ENCODE measurements around the gene MAP2K2.

The MAP2K2 gene

GRCh38 chr19:4060621-4061177, 63.2 kb downstream of the MAP2K2 start:
- DNase-seq (ENCODE audit: low read depth), result no peak

DNA sequence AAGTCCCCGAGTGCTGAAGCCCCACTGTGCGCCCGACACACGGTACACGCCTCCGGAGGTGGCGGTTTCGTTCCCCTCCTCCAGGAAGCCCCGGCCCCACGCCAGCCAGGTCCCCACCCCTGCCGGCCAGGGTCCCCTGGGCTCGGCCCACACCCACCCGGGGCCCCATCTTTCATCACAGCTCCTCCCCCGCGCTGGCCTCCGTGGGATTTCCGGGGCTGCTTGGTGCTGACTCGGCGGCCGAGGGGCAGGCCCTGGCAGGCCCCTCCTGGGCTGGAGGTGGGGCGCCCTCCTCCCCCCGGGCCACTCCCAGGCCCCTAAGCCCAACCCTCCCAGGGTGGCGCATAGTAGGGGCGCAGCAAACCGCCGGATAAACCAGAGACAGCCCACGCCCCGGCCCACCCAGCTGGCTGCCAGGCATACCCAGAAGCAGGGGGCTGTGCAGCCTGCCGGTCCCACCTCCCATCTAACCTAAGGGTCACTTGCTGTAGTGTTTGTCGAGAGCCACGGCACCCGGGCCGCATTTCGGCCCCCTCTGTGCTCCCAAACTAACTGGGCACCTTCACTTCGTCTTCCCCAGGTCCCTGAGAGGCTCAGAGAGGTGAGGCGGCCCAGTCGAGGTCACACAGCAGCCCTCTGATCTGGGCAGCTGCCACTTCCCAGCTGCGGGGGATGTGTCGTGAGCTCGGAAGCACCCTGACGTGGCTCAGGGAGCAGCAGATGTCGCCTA, 63.9 kb downstream of the MAP2K2 start:
- DNase-seq (ENCODE audit: low read depth), result no peak

- DNase-seq (ENCODE audit: low read depth), result no peak
Measured at GRCh38 chr19:4059453-4059871, 64.5 kb downstream of the MAP2K2 start.

DNA sequence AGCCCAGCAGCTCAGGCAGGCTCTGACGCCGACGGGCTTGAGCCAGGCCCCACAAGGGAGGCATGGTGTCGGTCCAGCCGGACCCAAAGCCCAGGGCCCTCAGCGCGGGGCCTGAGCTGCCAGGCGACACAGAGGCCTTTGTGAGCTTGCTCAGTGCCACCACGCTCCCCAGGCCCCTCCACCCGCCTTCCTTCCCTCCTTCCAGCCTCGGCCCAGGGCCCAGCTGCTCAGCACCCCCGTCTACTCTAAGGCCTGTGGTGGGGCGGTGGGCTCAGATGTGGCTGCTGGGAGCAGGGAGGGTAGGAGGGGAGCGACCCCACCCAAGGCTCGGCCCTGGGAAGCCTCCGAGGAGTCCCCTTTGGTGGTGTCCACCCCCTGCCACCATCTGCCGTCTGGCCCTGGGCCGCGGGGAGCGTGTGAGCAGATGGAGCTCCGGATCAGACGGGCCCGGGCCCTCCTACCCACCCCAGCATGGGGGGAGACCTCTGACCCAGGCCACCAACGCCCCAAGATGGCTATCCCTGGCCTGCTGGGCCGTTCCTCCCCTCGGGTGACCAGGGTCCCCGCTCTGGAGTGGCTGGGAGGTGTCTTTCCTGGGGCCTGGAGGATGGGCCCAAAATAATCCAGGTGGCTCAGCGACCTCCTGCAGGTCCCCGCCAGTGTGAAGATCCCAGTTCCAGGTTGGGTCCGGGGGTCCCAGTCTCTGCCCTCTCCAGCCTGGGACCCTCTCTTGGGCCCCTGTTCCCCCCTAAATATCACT, 65.0 kb downstream of the MAP2K2 start:
- no peak for DNase-seq (ENCODE audit: low read depth)

DNA sequence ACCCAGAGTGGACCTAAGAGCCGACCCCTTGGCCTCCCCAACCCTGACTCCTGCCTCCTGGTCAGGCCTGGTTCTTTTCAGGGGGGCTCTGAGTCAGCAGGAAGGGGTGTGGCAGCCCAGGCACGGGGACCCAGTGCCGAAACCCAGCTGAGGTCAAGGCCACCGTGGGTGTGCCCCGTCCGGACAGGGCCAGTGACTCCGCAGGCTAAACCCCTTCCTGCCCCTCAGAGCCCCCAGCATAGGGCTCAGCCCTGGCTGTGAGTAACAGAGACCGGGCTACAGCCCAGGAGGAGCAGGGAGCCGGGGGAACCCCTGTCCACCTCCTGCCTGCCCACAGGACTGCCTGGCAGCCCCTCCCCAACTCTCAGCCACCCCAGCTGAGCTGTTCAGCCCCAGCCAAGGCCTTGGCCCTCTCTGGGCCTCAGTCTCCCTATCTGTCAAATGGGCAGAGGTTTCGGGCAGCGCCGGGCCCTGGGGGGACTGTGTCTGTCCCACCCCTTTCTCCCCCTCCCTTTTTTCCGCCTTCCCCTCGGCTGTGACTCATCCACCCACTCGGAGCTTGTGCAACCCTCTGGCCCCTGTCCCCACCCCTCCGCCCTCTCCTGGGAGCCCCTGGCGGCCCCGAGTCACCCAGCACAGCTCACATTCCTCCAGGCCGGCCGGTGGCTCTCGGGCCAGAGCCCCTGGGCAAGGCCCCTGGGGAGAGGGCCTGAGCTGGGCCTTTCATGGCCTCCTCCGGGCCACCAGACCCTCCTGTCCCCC, 65.8 kb downstream of the MAP2K2 start:
- peak; percentile 19 for DNase-seq (ENCODE audit: low read depth)

- DNase-seq (ENCODE audit: low read depth), result no peak
Measured at GRCh38 chr19:4055209-4055552, 68.7 kb downstream of the MAP2K2 start.

GRCh38 chr19:4054441-4055208, 69.3 kb downstream of the MAP2K2 start:
- no peak for DNase-seq (ENCODE audit: low read depth)

DNA sequence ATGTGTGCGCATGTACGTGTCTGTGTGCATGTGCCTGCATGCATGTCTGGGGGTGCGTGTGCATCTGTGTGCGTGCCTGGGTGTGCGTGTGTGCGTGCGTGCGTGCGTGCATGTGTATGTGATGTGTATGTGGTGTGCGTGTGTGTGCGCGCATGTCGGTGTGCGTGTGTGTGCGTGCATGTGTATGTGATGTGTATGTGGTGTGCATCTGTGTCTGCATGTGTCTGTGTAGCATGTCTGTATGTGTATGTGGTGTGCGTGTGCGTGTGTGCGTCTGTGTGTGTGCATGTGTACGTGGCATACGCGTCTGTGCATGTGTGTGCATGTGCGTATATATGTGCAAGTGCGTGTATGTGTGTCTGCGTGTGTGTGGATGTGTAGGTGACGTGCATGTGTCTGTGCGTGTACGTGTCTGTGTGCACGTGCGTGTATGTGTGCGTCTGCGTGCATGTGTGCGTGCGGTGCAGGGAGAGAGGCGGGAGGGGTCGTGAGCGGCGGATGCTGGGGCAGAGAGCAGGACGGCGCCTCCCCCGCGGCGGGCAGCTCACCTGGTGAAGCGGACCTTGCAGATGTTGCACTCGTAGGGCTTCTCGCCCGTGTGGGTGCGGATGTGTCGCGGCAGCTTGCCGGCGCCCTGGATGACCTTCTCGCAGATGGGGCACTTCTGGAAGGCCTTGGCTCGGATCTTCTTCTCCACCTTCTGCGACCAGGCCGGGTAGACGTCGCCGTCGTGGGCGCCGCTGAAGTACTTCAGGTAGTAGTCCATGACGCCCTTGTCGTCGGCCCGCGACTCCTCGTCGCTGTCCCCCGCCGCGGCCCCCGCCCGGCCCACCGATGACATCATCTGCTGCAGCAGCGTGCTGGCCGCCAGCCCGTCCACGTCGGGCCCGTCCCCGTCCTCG, 70.2 kb downstream of the MAP2K2 start:
- DNase-seq (ENCODE audit: low read depth), result no peak

DNA sequence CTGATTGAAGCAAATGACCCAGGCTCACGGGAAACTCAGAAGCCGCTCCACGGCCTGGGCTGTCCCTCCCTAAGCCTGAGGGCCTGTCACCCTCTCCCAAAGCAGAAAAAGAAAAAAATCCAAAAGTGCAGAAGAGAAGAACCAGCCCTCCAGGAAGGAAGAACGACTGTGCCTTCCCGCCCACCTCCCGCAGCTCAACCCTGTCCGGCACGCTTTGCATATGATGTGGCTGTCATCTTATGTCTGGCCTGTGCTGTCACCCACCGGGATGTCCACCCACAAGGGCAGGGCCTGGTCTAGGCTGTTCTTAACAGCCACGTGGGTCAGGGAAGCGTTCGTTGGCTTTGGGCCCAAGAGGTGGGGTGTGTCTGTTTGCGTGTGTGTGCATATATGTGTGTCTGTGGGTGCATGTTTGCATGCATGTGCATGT, 70.9 kb downstream of the MAP2K2 start:
- no peak for DNase-seq (ENCODE audit: low read depth)

- no peak for DNase-seq (ENCODE audit: low read depth)
Measured at GRCh38 chr19:4052114-4052992, 71.6 kb downstream of the MAP2K2 start.

- DNase-seq (ENCODE audit: low read depth), result no peak
Measured at GRCh38 chr19:4051175-4052101, 72.5 kb downstream of the MAP2K2 start.

DNA sequence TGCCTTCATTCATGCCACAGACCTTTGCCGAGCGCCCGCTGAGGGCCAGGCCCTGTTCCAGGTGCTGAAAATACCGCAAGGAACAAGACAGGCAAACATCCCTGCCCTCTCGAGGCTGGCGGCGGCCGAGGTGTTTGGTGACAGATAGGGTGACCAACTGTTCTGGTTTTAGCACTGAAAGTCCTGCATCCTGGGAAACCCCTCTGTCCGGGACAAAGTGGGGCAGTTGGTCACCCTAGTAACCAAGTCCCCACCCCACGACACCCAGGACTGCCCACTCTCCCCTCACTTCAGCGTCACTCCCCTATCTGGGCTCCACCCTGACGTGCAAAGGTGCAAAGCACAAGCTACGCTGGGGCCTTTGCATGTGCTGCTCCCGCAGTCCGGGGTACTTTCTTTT, 74.5 kb downstream of the MAP2K2 start:
- DNase-seq (ENCODE audit: low read depth), result no peak

- no peak for DNase-seq (ENCODE audit: low read depth)
Measured at GRCh38 chr19:4046946-4047683, 76.8 kb downstream of the MAP2K2 start.

DNA sequence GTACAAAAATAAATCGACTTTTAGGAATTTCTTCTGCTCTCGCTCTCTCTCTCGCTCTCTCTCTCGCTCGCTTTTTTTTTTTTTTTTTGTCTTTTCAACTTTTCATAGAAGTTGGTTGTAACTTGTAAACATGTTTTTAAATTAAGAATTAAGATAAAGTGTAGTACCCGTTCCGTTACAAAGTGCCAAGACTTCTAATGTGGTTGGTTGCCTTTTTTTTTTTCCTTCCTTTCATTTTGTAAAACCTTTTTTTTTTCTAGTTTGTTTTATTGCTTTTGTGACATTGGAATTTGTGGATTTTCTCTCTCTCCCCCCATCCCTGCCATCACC, 77.6 kb downstream of the MAP2K2 start:
- DNase-seq (ENCODE audit: low read depth), result no peak

GRCh38 chr19:4045597-4046361, 78.1 kb downstream of the MAP2K2 start:
- no peak for DNase-seq (ENCODE audit: low read depth)

- DNase-seq (ENCODE audit: low read depth), result no peak
Measured at GRCh38 chr19:4044990-4045465, 78.9 kb downstream of the MAP2K2 start.

All from stimulated activated CD8-positive, alpha-beta memory T cell treated with anti-CD3 and anti-CD28 coated beads, Interleukin-15, amount 100 ng/mL, for 1 hour (primary cell).